ENCODE measurements around the gene SNRK.

The SNRK gene

GRCh38 chr3:43388175-43388574 is 101.8 kb downstream of the SNRK start:
- 83 to 95% methylated on average over 5 of the region's 5 CpGs for WGBS, 2 experiments
- Histone ChIP-seq H3K36me3 (ENCODE audit: control insufficient read depth, insufficient read depth, low read length) (no peaks in the 10 kb centered on the region), H3K4me1 (ENCODE audit: control insufficient read depth, insufficient read depth, low read length) (no peaks in the 10 kb centered on the region), H3K27ac (ENCODE audit: insufficient read depth, low read depth, low read length, poor library complexity, severe bottlenecking) (no peak overlapping the region), H3K9me3 (ENCODE audit: control insufficient read depth, low read length) (peaks cover 2% of the 10 kb centered on the region), H3K4me3 (ENCODE audit: insufficient read depth, low read depth, low read length) (no peak overlapping the region), H3K27me3 (ENCODE audit: control insufficient read depth, insufficient read depth, low read length, poor library complexity, severe bottlenecking) (no peaks in the 10 kb centered on the region)

GRCh38 chr3:43388915-43389314 is 102.6 kb downstream of the SNRK start:
- no peaks in the 10 kb centered on the region for H3K36me3 ChIP-seq (ENCODE audit: control insufficient read depth, insufficient read depth, low read length)

GRCh38 chr3:43389388-43390254 is 103.3 kb downstream of the SNRK start:
- no peaks in the 10 kb centered on the region for H3K36me3 ChIP-seq (ENCODE audit: control insufficient read depth, insufficient read depth, low read length)
- H3K4me1 ChIP-seq (ENCODE audit: control insufficient read depth, insufficient read depth, low read length) = no peaks in the 10 kb centered on the region
- H3K27ac ChIP-seq (ENCODE audit: insufficient read depth, low read depth, low read length, poor library complexity, severe bottlenecking) = no peak overlapping the region
- peaks cover 2% of the 10 kb centered on the region for H3K9me3 ChIP-seq (ENCODE audit: control insufficient read depth, low read length)
- WGBS, 2 experiments = 94 to 97% methylated on average over 10 of the region's 10 CpGs
- no peaks in the 10 kb centered on the region for H3K27me3 ChIP-seq (ENCODE audit: control insufficient read depth, insufficient read depth, low read length, poor library complexity, severe bottlenecking)
- no peak overlapping the region for H3K4me3 ChIP-seq (ENCODE audit: insufficient read depth, low read depth, low read length)

More at GRCh38 chr3:43388915-43389314, 102.6 kb downstream of the SNRK start:
- H3K4me1 ChIP-seq (ENCODE audit: control insufficient read depth, insufficient read depth, low read length) = no peaks in the 10 kb centered on the region
- H3K4me3 ChIP-seq (ENCODE audit: insufficient read depth, low read depth, low read length) = no peak overlapping the region
- no peaks in the 10 kb centered on the region for H3K27me3 ChIP-seq (ENCODE audit: control insufficient read depth, insufficient read depth, low read length, poor library complexity, severe bottlenecking)
- peaks cover 2% of the 10 kb centered on the region for H3K9me3 ChIP-seq (ENCODE audit: control insufficient read depth, low read length)
- H3K27ac ChIP-seq (ENCODE audit: insufficient read depth, low read depth, low read length, poor library complexity, severe bottlenecking) = no peak overlapping the region

DNA sequence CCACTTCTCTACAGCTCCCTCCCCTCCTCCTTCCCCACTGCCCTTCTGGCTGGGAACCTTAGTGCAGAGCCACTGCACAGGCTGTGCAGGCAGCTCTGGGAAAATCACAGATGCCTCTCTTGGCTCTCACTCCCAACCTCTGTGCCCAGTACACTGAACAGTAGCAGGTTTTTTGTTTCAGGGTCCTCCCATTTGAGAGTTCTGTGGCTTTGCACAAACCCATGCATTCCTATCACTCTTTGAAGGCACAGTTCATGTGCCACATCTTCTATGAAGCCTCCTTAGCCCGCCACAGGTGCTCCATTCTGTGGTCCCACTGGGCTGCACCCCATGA is 103.9 kb downstream of the SNRK start:
- Histone ChIP-seq H3K27ac (ENCODE audit: insufficient read depth, low read depth, low read length, poor library complexity, severe bottlenecking) (no peak overlapping the region), H3K4me1 (ENCODE audit: control insufficient read depth, insufficient read depth, low read length) (no peaks in the 10 kb centered on the region), H3K4me3 (ENCODE audit: insufficient read depth, low read depth, low read length) (no peak overlapping the region), H3K36me3 (ENCODE audit: control insufficient read depth, insufficient read depth, low read length) (no peaks in the 10 kb centered on the region), H3K27me3 (ENCODE audit: control insufficient read depth, insufficient read depth, low read length, poor library complexity, severe bottlenecking) (no peaks in the 10 kb centered on the region), H3K9me3 (ENCODE audit: control insufficient read depth, low read length) (no peaks in the 10 kb centered on the region)
- WGBS, 2 experiments = 93 to 96% methylated on average over 1 of the region's 1 CpG

DNA sequence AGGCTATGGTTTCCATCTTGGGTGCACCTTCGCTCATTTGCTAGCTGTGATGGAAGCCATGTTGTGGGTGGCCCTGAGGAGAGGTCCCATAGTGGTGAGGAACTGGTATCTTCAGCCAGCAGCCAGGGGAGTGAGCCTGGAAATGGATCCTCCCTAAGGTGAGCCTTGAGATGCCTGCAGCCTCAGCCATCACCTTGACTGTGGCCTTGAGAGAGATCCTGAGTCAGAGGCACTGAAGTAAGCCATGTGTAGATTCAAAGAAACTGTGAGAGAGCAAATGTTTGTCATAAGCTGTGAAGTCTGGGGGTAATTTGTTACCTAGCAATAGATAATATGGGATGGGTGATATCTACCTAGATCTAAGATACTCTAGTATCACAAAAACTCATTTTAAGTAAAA is 105.3 kb downstream of the SNRK start:
- no peak overlapping the region for H3K4me3 ChIP-seq (ENCODE audit: insufficient read depth, low read depth, low read length)
- 63 to 66% methylated on average over 1 of the region's 1 CpG for WGBS, 2 experiments
- H3K9me3 ChIP-seq (ENCODE audit: control insufficient read depth, low read length) = no peaks in the 10 kb centered on the region
- H3K4me1 ChIP-seq (ENCODE audit: control insufficient read depth, insufficient read depth, low read length) = no peaks in the 10 kb centered on the region
- no peaks in the 10 kb centered on the region for H3K27me3 ChIP-seq (ENCODE audit: control insufficient read depth, insufficient read depth, low read length, poor library complexity, severe bottlenecking)
- H3K27ac ChIP-seq (ENCODE audit: insufficient read depth, low read depth, low read length, poor library complexity, severe bottlenecking) = no peak overlapping the region
- no peaks in the 10 kb centered on the region for H3K36me3 ChIP-seq (ENCODE audit: control insufficient read depth, insufficient read depth, low read length)

DNA sequence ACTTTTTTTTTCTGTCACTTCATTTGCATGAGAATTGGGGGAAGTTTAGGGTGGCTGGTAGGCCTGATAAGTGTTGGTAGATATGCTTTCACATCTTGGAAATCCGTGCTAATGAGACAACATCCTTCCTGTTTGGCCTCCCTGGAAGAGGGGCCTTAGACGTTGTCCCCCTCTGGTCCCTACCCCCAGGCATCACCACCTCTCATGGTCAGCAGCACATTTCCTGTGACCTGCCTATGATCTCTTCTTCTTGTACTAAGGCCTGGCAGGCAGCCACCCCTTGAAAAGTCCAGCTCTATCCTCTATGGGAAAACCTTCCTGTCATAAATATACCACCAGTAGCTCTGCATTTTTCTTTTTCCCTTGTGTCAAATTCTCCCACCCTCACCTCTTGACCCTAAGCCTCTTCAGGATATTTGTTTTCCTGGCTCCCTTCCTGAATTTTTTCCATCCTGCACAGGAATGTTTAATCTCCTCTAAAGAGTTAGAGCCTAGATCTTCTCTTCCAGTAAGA is 107.8 kb downstream of the SNRK start:
- 75 to 87% methylated on average over 2 of the region's 2 CpGs for WGBS, 2 experiments
- Histone ChIP-seq H3K27ac (ENCODE audit: insufficient read depth, low read depth, low read length, poor library complexity, severe bottlenecking) (no peak overlapping the region), H3K27me3 (ENCODE audit: control insufficient read depth, insufficient read depth, low read length, poor library complexity, severe bottlenecking) (no peaks in the 10 kb centered on the region), H3K4me1 (ENCODE audit: control insufficient read depth, insufficient read depth, low read length) (no peaks in the 10 kb centered on the region), H3K36me3 (ENCODE audit: control insufficient read depth, insufficient read depth, low read length) (no peaks in the 10 kb centered on the region), H3K9me3 (ENCODE audit: control insufficient read depth, low read length) (no peaks in the 10 kb centered on the region), H3K4me3 (ENCODE audit: insufficient read depth, low read depth, low read length) (no peak overlapping the region)

- WGBS, 2 experiments = 93 to 94% methylated on average over 6 of the region's 6 CpGs
- no peaks in the 10 kb centered on the region for H3K27me3 ChIP-seq (ENCODE audit: control insufficient read depth, insufficient read depth, low read length, poor library complexity, severe bottlenecking)
- no peak overlapping the region for H3K4me3 ChIP-seq (ENCODE audit: insufficient read depth, low read depth, low read length)
- H3K27ac ChIP-seq (ENCODE audit: insufficient read depth, low read depth, low read length, poor library complexity, severe bottlenecking) = no peak overlapping the region
- no peaks in the 10 kb centered on the region for H3K36me3 ChIP-seq (ENCODE audit: control insufficient read depth, insufficient read depth, low read length)
- no peaks in the 10 kb centered on the region for H3K9me3 ChIP-seq (ENCODE audit: control insufficient read depth, low read length)
- H3K4me1 ChIP-seq (ENCODE audit: control insufficient read depth, insufficient read depth, low read length) = no peaks in the 10 kb centered on the region
Measured at GRCh38 chr3:43399034-43399433, 112.7 kb downstream of the SNRK start.

- Histone ChIP-seq H3K4me3 (ENCODE audit: insufficient read depth, low read depth, low read length) (no peak overlapping the region), H3K27ac (ENCODE audit: insufficient read depth, low read depth, low read length, poor library complexity, severe bottlenecking) (no peak overlapping the region), H3K36me3 (ENCODE audit: control insufficient read depth, insufficient read depth, low read length) (no peaks in the 10 kb centered on the region), H3K4me1 (ENCODE audit: control insufficient read depth, insufficient read depth, low read length) (no peaks in the 10 kb centered on the region), H3K9me3 (ENCODE audit: control insufficient read depth, low read length) (no peaks in the 10 kb centered on the region), H3K27me3 (ENCODE audit: control insufficient read depth, insufficient read depth, low read length, poor library complexity, severe bottlenecking) (no peaks in the 10 kb centered on the region)
- WGBS, 2 experiments = 79 to 92% methylated on average over 1 of the region's 1 CpG
Measured at GRCh38 chr3:43400167-43400566, 113.8 kb downstream of the SNRK start.
